ENCODE data around the gene CDK19.

DNA sequence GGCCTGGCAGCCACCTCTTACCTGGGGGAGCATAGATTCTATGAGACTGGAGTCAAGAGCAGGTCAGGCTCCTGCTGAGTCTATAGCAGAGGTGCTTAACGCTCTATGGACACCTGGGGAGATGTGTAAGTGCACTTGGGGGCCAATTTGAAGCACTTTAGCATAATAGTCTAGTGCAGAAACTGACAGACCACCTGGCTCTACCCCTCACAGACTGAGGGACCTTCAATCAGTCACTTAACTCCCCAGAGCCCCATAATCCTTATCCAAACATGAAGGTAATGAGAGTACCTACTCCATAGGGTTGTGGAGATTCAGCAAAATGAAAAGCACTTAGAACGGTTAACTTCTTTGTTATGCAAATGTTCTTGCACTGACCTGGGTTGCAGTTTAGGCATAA, 251.6 kb downstream of the CDK19 start:
- TF ChIP-seq FOXK2 (IDR thresholded peaks at IDR 0.05) (no peak), SP1 (IDR thresholded peaks at IDR 0.05) (no peak), ARNT (IDR thresholded peaks at IDR 0.05) (no peak), NFRKB (IDR thresholded peaks at IDR 0.05) (no peak)

All from HEK293T (cell line).